SU-DHL-6 (cell line): ENCODE results near the gene CCDC183.
"Not testable (repeated sequence)": the region's sequence is repeated elsewhere in the genome, so short reads cannot be mapped to it uniquely, and the experiment has no call there.

Source experiments
- CTCF ChIP-seq: fragments of 200-600 bp; sonication (generic); IDR thresholded peaks from one replicate; pipeline ENCODE4 v1.5.1; 2017; ENCODE audit warnings: antibody characterized with exemption, mild to moderate bottlenecking, low read length, moderate library complexity; ENCODE audit not compliant: insufficient read depth, poor library complexity, severe bottlenecking
- EZH2phosphoT487 ChIP-seq: fragments of 200-600 bp; sonication (generic), shearing (Covaris generic); conservative IDR thresholded peaks from 2 replicates; pipeline ENCODE4 v1.6.1; 2018; ENCODE audit warnings: mild to moderate bottlenecking, antibody characterized with exemption, low read length, moderate library complexity, mixed read lengths

GRCh38 chr9:136803009-136803550, 6.9 kb downstream of the CCDC183 start:
- TF ChIP-seq CTCF, EZH2phosphoT487: not testable (repeated sequence)
